ENCODE measurements around the gene KRT1.

Gene KRT1

DNA sequence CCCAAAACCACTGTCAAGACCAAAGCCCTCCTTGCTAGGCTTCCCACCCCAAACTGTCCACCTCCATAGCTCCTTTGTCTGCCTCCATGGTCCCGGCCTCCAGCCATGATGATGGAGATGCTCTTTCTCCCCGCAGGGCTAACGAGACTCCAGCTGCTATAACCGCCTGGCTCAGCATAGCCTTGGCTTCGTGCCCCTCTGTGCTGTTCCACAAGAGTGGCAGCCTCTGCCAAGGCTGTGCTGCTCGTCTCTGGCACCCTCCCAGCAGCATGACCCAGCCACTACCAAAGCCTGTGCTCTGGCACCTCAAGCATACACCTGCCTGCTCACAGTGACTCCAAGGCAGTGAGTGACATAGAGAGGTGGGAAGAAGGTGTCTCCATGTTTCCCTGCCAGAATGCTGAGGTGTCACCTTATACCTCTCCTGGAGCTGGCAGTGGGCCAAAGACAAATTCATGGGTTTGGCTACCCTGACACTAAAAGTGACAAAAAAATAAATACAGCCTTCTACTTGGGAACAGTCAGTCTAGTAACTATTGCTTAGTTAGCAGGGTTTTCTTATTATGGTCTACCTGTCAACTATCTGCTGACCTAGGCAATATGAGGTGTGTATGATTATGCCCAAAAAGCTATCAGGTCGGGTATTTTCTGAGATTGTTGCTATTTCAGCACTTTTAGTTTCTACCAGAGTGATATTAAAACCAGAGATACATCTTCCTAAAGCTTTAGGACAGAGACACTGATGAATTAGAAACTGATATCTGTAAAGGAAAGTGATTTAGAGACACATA is 45.7 kb downstream of the KRT1 start:
- no peak for DNase-seq (ENCODE audit: low spot score)

DNA sequence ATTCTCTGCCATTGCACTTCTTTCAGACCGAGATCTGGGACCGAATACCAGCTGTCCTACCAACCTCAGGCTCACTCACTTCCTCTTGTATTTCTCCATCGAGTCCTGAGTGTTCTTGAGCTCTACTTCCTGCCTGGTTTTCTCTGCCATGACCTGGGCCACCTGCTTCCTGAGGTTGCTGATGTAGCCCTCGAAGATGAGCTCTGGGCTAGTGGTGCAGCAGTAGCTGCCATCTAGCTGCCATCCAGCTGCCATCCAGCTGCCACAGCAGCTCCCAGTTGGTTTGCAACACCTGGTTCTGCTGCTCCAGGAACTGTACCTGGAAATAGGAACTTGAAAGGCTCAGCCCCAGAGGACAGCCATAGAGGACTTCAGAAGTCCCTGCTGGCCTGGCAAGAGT is 46.8 kb downstream of the KRT1 start:
- no peak for DNase-seq (ENCODE audit: low spot score)

DNA sequence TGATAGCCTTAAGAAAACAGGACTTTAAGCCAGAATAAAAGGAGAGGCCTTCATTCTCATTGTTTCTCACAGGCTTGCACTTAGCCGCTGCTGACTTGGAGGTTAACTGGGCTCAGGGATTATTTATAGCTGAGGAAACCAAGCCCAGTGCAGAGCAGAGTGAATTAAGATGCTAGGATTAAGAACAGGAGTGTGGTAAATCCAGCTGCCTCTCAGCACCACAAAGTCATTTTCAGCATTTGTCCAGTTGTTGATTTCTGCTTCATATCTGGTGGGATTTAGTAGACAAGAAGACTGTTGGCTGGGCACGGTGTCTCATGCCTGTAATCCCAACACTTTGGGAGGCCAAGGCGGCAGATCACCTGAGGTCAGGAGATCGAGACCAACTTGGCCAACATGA is 47.6 kb downstream of the KRT1 start:
- no peak for DNase-seq (ENCODE audit: low spot score)

DNA sequence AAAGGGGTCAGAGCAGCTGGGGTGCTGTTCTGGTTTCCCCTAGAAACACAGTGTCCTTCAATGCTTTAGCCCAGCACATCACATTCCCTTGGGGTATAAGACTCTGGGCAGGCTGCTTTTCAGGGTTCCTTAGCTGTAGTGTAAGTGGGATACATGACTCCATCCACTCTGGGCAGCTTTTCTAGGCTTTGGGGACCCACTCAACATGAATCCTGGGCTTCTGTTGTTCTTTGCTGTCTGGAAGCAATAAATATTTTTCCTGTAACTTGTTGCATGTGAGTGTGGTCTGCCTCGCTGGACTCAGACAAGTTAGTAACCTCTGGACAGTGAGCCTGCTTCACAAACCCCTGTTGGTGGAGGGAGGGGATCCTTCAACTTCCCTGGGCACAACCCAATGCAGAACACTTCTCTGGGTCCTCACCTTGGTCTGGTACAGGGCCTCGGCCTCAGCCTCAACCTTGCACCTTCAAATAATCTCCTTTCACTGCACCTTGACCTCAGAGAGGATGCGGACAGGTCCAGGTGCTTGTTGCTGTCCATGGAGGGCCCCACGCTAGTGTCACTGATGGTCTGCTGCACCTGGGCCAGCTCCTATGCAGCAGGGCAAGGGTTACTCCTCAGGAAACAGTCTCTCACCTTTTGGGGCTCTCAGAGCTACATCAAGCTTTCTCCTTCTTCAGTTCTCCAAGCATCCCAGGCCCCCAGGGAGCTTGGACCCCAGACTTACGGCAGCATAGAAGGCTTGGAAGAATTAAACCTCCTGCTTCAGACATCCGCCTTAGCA is 48.3 kb downstream of the KRT1 start:
- no peak for DNase-seq (ENCODE audit: low spot score)

DNA sequence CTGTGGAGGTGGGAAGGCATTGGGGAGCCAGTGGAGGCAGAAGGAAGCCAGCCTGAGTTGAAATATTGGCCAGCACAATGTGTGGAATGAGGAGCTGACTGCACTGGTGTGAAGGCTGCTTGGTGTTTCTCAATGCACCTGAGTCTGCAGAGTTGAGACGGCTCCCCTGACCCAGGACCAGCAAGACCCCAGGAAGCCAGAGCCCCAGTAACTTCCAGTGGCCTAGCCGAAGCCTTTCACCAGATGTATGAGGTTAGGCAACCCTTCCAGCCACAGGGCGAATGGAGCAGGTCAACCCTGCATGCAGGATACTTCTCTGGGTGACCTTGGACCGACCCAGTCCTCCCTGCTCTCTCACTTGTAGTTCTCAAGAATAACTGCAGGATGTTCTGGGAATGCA is 48.9 kb downstream of the KRT1 start:
- DNase-seq (ENCODE audit: low spot score) = no peak

DNA sequence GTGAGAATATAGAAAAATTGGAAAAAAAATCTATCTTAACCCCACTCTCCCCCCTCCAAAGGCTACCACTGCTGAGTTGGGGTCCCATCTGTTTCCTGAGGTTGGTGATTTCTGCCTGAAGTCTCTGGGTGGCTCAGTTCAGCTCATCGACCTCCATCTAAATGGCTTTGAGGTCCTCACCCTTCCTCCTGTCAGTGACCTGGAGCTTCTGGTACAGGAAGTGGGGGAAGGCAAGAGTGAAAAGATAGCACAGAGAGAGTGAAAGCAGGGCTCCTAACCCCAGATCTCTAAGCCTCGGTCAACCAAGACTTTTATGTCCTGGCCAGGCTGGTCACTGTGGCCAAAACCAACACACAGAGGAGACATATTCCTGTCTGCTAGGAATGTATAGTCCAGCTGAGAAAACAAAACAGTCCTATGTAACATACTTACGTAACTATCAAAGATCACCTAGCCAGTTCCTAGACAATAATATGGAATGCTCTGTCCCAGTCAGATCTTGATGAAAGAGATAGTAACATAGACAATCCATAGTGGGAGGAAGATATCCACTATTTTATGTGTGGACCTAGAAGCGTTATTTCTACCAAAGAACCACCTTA is 49.5 kb downstream of the KRT1 start:
- DNase-seq (ENCODE audit: low spot score) = no peak

DNA sequence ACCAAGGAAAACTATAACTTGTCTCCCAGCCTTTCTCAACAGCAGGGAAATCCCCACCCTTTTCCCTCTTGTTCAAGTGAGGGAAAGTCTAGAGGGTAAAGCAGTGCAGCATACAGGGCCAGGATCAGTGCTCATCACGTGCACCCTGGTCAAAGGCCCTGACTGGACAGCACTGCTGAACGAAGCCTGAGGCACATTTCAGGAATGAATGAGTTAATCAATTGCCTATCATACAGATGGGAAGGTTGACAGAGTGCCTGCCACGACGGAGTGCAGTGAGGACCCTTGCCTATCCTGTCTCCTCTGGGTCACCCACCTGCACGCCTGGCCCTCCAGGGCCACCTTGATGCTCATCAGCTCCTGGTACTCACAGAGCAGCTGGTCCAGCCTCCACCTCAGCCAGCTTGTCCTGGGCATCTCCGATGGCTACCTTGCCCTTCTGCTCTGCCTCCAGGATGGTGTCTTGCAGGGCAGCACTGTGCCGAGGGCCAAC is 50.2 kb downstream of the KRT1 start:
- DNase-seq (ENCODE audit: low spot score) = no peak

DNA sequence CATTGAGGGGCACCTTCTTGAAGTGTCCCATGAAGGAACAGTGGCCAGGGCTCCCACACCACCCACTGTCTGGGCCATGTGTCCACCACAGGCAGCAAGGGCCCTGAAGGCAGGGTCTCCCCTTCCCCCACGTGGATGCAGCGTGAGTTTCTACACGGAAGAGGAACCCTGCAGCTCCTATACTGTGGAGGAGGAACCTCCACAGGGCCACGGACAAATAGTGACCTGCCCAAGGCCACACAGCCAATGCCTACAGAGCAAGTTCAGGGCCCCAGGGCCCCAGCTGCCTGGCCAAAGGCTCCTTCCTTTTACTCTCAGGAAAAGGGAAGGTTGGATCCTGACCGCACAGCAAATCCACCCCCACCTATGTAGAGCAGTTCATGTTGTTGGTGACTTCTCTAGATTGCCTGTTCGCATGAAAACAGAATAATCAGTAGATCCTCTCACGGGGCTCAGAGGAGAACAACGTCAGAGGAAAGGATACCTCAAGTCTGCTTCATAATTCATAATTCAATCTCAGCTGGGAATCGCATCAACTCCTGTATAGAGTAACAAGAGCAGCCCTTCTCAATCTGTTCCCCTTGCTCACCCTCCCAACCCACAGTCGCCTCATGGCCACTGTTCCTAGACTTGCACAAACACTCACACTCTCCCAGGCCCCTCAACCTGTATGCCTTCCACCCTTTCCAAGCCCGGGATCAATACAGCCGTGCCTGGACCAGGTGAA is 50.8 kb downstream of the KRT1 start:
- no peak for DNase-seq (ENCODE audit: low spot score)

DNA sequence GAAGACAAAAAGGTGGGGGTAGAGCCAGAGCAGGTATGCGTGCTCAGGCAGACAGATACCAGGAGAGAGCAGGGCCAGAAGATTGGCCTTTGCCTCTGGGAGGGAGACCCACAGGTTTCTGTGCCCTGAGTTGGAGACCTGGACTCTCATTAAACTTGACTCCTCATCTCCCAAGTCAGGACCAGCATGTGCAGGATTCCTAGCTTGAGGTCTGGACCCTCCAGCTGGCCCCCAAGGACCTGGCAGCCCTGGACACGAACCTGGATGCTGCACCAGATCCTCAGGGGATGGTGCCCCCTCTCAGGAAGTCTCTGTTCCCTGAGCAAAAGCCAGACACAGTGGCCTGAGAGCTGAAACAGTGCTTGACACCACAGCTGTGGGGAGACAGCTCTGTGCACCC is 51.4 kb downstream of the KRT1 start:
- DNase-seq (ENCODE audit: low spot score) = no peak

DNA sequence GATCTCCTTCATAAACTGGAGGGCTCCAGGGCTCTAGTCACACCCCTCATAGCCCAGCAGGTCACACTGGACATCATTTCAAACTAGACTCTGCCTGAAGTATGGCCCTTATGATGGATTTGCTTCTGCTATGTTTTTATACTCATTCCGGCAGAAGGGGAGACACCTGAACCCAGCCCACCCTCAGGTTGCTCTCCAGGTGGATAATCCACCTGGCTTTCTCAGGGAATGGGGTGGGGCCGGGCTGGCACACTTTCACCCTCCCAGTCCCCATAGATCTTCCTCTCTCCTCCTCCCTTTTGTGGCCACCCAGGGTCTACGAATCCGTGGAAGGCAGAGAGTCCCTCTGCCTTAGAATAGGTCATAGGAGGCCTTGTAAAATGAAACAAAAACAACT is 52.1 kb downstream of the KRT1 start:
- DNase-seq (ENCODE audit: low spot score) = no peak

DNA sequence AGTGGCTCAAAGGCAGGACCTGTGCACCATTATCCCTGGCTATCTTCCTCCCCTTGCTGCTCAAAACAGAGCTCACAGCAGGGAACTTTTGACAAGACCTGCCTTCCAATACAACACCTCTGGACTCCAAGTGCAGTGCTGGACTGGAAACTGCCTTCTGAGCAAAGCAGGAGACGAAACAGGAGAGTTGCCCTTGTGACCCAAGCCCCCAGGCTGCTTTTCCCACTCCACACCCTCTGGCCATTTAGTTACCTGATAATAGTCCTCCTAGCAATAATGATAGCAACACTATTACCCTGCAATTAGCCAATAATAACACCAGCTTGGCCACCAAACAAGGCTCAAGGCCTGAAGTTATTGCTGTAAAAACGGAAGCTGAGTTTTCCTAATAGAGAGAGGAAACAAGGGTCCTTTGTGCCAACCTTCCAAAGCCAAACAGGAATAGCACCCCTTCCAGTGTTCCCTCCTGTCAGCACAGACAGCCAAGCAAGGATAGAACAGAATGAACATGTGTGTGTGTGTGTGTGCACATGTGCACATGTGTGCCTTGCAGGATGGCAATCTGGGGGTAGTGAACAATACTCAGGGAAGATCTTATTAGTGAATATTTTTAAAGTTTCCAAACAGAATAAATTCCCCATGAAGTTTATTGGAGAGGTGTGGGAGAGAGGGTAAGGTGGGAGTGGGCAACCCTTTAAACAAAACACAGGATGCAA is 52.7 kb downstream of the KRT1 start:
- no peak for DNase-seq (ENCODE audit: low spot score)
